HG03175 (cell line): ENCODE measurements around the gene CD9.

Source experiments
- ATAC-seq: cut with Tn5 transposase; IDR thresholded peaks from one replicate; pipeline ENCODE4 v1.9.1; 2021; ENCODE audit warnings: mild to moderate bottlenecking, moderate library complexity; ENCODE audit not compliant: unreplicated experiment

Gene CD9

GRCh38 chr12:6235906-6236640 lies 35.9 kb downstream of the CD9 start:
- ATAC-seq = no peak

- no peak for ATAC-seq
These were observed 36.4 kb downstream of the CD9 start for GRCh38 chr12:6236641-6236940.

DNA sequence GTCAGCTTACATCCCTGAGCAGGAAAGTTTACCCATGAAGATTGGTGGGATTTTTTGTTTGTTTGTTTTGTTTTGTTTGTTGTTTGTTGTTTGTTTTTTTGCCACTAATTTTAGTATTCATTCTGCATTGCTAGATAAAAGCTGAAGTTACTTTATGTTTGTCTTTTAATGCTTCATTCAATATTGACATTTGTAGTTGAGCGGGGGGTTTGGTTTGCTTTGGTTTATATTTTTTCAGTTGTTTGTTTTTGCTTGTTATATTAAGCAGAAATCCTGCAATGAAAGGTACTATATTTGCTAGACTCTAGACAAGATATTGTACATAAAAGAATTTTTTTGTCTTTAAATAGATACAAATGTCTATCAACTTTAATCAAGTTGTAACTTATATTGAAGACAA lies 37.6 kb downstream of the CD9 start:
- ATAC-seq = no peak

- ATAC-seq = no peak
These were observed 38.7 kb downstream of the CD9 start for GRCh38 chr12:6238875-6239274.

- ATAC-seq = no peak
These were observed 41.3 kb downstream of the CD9 start for GRCh38 chr12:6241495-6241894.

DNA sequence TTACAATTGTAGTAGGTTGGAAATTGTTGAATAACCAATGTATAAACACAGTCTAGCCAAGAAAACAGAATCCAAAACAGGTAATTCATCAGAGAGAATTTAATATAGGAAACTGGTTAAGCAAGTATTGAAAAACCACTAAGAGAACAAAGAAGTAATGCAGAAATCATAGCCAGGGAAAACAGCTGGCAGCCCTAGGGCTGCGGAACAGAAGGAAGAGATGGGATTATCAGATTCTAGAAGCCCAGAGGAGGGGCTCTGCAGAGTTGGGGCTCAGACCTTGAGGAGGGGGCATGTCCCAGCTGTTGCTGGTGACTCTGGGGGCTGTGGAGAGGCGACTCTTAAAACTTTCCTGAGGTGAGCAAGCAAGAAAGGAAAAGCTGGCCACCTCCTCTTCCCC lies 49.4 kb downstream of the CD9 start:
- no peak for ATAC-seq

- ATAC-seq = no peak
These were observed 50.1 kb downstream of the CD9 start for GRCh38 chr12:6250343-6250742.

- ATAC-seq = no peak
These were observed 53.1 kb downstream of the CD9 start for GRCh38 chr12:6253278-6253677.

DNA sequence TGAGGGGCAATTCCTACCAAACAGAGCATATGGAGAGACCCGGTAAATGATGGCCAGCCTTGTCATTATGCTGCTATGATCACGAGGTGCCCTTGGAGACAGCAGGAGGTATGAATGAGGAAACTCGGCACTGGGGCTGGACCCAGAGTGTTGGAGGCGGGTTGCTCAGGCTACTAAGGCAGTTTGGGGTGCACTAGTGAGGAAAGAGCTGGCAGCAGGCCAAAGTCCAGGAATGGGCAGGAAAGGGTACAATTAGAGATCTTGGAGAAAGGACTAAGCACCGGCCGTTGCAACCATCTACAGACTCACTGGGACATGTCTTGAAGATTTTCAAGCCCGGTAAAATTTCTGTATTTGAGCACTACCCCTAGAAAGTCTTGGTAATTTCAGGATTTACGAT lies 54.3 kb downstream of the CD9 start:
- no peak for ATAC-seq

DNA sequence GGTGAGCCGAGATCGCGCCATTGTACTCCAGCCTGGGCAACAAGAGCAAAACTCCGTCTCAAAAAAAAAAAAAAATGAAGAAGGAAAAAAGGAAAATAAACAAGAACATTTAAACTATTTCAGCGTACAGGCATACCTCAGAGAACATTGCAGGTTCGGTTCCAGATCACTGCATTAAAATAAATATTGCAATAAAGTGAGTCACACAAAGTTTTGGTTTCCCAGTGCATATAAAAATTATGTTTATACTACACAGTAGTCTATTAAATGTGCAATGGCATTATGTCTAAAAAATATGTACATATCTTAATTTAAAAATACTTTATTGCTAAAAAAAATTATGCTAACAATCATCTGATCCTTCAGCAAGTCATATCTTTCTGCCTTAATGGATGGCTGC lies 56.8 kb downstream of the CD9 start:
- ATAC-seq = no peak

- no peak for ATAC-seq
These were observed 62.0 kb downstream of the CD9 start for GRCh38 chr12:6262211-6262610.

DNA sequence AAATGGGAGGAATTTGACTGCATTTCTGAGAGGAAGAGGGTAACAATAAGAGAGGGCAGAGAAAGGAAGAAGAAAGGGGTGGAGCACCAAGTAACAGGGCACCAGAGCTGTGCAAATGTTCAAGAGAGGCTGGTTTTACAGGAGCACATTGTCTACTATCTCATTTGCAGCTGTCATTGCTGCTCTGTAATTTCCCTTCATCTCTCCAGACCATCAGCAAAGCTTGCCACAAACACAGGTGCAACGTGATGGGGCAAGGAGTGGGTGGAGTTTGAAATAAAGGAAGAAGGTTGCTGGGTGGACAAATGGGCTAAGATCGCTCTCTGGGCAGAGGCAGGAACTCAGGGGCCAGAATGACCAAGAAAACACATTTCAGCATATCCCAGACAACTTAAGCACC lies 62.4 kb downstream of the CD9 start:
- ATAC-seq = no peak

- ATAC-seq = no peak
These were observed 63.7 kb downstream of the CD9 start for GRCh38 chr12:6263931-6264330.

- ATAC-seq = no peak
These were observed 64.3 kb downstream of the CD9 start for GRCh38 chr12:6264402-6265037.

GRCh38 chr12:6265038-6265405 lies 64.8 kb downstream of the CD9 start:
- no peak for ATAC-seq

GRCh38 chr12:6266541-6266966 lies 66.4 kb downstream of the CD9 start:
- ATAC-seq = no peak

DNA sequence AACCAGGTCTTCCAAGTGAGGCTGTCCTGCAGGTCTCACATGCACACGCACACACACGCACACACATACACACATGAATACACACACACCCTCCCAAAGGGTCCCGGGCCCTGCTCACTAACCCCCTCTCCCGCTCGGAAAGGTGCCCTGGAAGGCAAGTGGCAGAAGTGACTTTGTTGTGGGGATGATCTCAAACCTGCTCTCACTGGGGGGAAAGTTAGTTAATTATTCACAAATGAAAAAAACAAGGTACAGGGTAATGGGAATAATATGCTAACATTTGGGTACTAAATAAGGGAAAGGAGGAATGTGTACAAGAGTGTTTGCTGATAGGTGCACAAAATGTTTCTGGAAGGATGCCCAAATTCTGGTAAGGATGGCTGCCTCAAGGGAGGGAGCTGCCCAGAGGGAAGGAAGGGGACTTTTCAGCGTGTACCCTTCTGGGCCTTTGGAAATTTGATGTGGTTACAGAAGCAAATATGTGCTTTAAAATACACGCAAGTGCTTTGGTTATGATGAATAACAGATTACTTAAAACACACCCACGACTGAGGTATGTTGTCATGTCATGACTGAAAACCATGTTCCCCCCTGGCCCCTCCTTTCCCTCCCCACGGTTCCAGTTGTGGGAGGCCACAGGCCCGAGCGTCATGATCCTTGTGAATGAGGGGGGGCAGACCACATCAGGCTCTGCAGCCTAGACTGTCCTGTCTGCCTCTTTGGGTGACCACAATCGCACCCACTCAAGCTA lies 66.9 kb downstream of the CD9 start:
- ATAC-seq = no peak

GRCh38 chr12:6268484-6269157 lies 68.4 kb downstream of the CD9 start:
- ATAC-seq = no peak

DNA sequence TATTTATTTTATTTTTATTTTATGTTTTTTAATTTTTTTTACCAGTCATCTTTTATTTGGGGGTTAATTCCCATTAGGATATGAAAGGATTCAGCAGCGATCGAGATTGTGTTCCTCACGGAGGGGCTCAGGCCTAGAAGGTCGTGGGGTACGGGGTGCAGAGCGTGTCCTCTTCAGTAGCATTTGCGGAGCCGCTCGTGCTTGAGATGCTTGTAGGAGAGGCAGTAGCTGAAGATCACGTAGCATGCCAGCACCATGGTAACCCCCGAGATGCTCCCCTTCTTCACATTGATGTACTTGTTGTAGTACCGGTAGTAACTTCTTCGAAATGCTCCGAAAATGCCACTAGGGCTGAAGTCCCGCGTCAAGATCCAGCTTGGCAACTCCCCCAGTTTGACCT lies 69.8 kb downstream of the CD9 start:
- ATAC-seq = no peak

- ATAC-seq = no peak
These were observed 71.1 kb downstream of the CD9 start for GRCh38 chr12:6271281-6271680.

DNA sequence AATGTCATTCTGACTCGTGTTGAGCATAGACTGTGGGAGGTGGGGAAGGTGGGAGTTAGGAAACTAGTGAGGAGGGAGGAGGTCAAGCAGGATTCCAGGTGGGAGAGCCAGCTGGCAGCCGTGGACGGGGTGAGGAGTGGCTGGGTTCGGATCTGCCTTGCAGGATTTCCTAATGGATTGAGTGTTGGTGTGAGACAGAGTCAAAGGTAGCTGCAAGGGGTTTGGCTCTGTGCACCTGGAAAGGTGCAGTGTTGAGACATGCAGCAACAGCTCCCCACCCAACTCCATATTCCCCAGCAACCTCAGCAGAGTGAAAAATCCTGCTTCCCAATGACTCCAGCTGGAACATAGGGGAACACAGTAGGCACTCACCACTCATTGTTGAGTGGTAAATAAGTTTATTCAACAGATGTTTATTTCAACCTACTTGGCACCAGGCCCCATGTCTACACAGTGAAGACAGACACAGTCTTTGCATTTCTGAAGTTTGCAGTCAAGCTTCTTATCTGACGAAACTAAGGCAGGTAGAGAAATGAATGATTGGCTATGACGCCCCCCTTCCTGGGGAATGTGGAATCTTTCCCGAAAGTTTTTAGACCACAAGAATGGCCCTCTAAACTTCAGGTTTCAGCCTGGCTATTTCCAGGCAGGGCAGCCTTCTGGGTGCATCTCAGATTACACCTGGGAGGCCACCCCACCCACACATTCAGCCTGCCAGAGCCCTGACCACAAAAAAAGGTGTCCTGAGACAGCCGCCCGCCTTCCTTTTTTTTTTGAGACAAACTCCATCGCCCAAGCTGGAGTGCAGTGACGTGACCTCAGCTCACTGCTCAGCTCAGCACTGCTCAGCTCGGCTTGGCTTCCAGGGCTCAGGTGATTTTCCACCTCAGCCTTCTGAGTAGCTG lies 72.4 kb downstream of the CD9 start:
- ATAC-seq = no peak
